Astrocyte (in vitro differentiated cells and primary cell): ENCODE results near the gene ACSBG1. TPM values are rescaled to one million over a fixed set of nuclear protein-coding genes. Genes with fewer than 3 reads are reported as not detected.

Experiments
- DNase-seq: peaks from one replicate; pipeline ENCODE4 v3.0.0-alpha.2; 2010; ENCODE audit warnings: low read depth
- FAIRE-seq: peaks from 2 replicates; lab custom pipeline; 2011; peaks lifted over from hg19 to GRCh38; lab: Jason Lieb, UNC
- H2AFZ ChIP-seq: 2 replicates; pipeline ENCODE4 v1.6.0; 2012; ENCODE audit warnings: low read depth, low read length, inconsistent platforms
- H3K27ac ChIP-seq: 2 replicates; pipeline ENCODE4 v1.5.1; 2011; ENCODE audit warnings: low read depth, low read length, inconsistent platforms
- H3K27me3 ChIP-seq: 2 replicates; pipeline ENCODE4 v1.6.0; 2011; ENCODE audit warnings: low read length, inconsistent platforms; ENCODE audit not compliant: insufficient read depth
- H3K36me3 ChIP-seq: 2 replicates; pipeline ENCODE4 v1.5.1; 2011; ENCODE audit warnings: low read length, inconsistent platforms; ENCODE audit not compliant: insufficient read depth
- H3K4me1 ChIP-seq: 2 replicates; pipeline ENCODE4 v1.5.1; 2011; ENCODE audit warnings: low read length, inconsistent platforms; ENCODE audit not compliant: insufficient read depth
- H3K4me2 ChIP-seq: 2 replicates; pipeline ENCODE4 v1.6.0; 2012; ENCODE audit warnings: low read length, inconsistent platforms
- H3K4me3 ChIP-seq: 2 replicates; pipeline ENCODE4 v1.5.1; 2011; ENCODE audit warnings: low read depth, mild to moderate bottlenecking, low read length, inconsistent platforms; ENCODE audit not compliant: insufficient read depth
- H3K79me2 ChIP-seq: 2 replicates; pipeline ENCODE4 v1.6.0; 2012; ENCODE audit warnings: mild to moderate bottlenecking, low read length, inconsistent platforms; ENCODE audit not compliant: insufficient read depth
- H3K9ac ChIP-seq: 2 replicates; pipeline ENCODE4 v1.6.0; 2012; ENCODE audit warnings: mild to moderate bottlenecking, low read length, inconsistent platforms
- H3K9me3 ChIP-seq: 2 replicates; pipeline ENCODE4 v1.5.1; 2012; ENCODE audit warnings: low read depth, mild to moderate bottlenecking, low read length, inconsistent platforms; ENCODE audit not compliant: insufficient read depth
- H4K20me1 ChIP-seq: 2 replicates; pipeline ENCODE4 v1.6.0; 2012; ENCODE audit warnings: low read length, inconsistent platforms; ENCODE audit not compliant: insufficient read depth
- H3K27ac Mint-ChIP-seq: one replicate; pipeline ENCODE4 v1.8.0; 2021; ENCODE audit warnings: mild to moderate bottlenecking, mixed read lengths; ENCODE audit not compliant: unreplicated experiment
- H3K27me3 Mint-ChIP-seq: one replicate; pipeline ENCODE4 v1.8.0; 2021; ENCODE audit warnings: low read depth, mixed read lengths; ENCODE audit not compliant: unreplicated experiment
- H3K36me3 Mint-ChIP-seq: one replicate; pipeline ENCODE4 v1.8.0; 2021; ENCODE audit warnings: low read depth, mixed read lengths; ENCODE audit not compliant: unreplicated experiment
- H3K4me1 Mint-ChIP-seq: one replicate; pipeline ENCODE4 v1.8.0; 2021; ENCODE audit warnings: low read depth, mixed read lengths; ENCODE audit not compliant: unreplicated experiment
- H3K4me3 Mint-ChIP-seq: one replicate; pipeline ENCODE4 v1.8.0; 2021; ENCODE audit warnings: mild to moderate bottlenecking, moderate library complexity, mixed read lengths; ENCODE audit not compliant: unreplicated experiment
- H3K9me3 Mint-ChIP-seq: one replicate; pipeline ENCODE4 v1.8.0; 2021; ENCODE audit warnings: mild to moderate bottlenecking, mixed read lengths; ENCODE audit not compliant: unreplicated experiment
- EZH2 ChIP-seq: IDR thresholded peaks from 2 replicates; pipeline ENCODE4 v1.6.1; 2012; ENCODE audit warnings: mild to moderate bottlenecking, low read length, inconsistent platforms; ENCODE audit not compliant: insufficient read depth
- total RNA-seq: library from RNA; stranded (reverse); gene quantifications from 2 replicates; pipeline ENCODE4 v1.2.1, GENCODE V29; 2021
- TF ChIP-seq, protein P1 (sequence below): IDR thresholded peaks from 2 replicates; pipeline ENCODE4 v1.5.1; 2011; ENCODE audit warnings: low read depth, mild to moderate bottlenecking, inconsistent platforms, low read length, moderate library complexity; ENCODE audit not compliant: insufficient read depth

The ACSBG1 gene
- total RNA-seq, 1 donor from 2014 or later: not detected

GRCh38 chr15:78179906-78180305 is 54.5 kb downstream of the ACSBG1 start:
- H3K27ac Mint-ChIP-seq: no peak overlapping the region
- Histone ChIP-seq H3K9me3 (no peaks in the 10 kb centered on the region), H3K27me3 (no peaks in the 10 kb centered on the region), H3K4me3 (no peak overlapping the region), H3K27ac (no peak overlapping the region), H3K4me1 (no peaks in the 10 kb centered on the region), H3K4me2 (no peak overlapping the region), H3K79me2 (no peaks in the 10 kb centered on the region), H3K9ac (no peak overlapping the region), H4K20me1 (no peaks in the 10 kb centered on the region), H2AFZ (no peak overlapping the region), H3K36me3 (no peaks in the 10 kb centered on the region)
- no peaks in the 10 kb centered on the region for H3K4me1 Mint-ChIP-seq
- no peaks in the 10 kb centered on the region for H3K9me3 Mint-ChIP-seq
- DNase-seq (no peak), FAIRE-seq (no peak)
- peaks cover 7% of the 10 kb centered on the region for H3K27me3 Mint-ChIP-seq
- no peaks in the 10 kb centered on the region for H3K36me3 Mint-ChIP-seq
- H3K4me3 Mint-ChIP-seq: no peak overlapping the region
- no peak for TF ChIP-seq EZH2
- TF ChIP-seq, protein P1, sequence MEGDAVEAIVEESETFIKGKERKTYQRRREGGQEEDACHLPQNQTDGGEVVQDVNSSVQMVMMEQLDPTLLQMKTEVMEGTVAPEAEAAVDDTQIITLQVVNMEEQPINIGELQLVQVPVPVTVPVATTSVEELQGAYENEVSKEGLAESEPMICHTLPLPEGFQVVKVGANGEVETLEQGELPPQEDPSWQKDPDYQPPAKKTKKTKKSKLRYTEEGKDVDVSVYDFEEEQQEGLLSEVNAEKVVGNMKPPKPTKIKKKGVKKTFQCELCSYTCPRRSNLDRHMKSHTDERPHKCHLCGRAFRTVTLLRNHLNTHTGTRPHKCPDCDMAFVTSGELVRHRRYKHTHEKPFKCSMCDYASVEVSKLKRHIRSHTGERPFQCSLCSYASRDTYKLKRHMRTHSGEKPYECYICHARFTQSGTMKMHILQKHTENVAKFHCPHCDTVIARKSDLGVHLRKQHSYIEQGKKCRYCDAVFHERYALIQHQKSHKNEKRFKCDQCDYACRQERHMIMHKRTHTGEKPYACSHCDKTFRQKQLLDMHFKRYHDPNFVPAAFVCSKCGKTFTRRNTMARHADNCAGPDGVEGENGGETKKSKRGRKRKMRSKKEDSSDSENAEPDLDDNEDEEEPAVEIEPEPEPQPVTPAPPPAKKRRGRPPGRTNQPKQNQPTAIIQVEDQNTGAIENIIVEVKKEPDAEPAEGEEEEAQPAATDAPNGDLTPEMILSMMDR: no peak

- no peak for TF ChIP-seq EZH2
- TF ChIP-seq, protein P1: no peak
- peaks cover 7% of the 10 kb centered on the region for H3K27me3 Mint-ChIP-seq
- H2AFZ ChIP-seq: no peak overlapping the region
- DNase-seq (no peak), FAIRE-seq (no peak)
- H3K27ac Mint-ChIP-seq: no peak overlapping the region
- H3K4me3 Mint-ChIP-seq: no peak overlapping the region
- H3K36me3 ChIP-seq: no peaks in the 10 kb centered on the region
- no peaks in the 10 kb centered on the region for H3K9me3 ChIP-seq
- H3K27ac ChIP-seq: no peak overlapping the region
- no peaks in the 10 kb centered on the region for H3K9me3 Mint-ChIP-seq
- no peak overlapping the region for H3K4me2 ChIP-seq
- no peaks in the 10 kb centered on the region for H4K20me1 ChIP-seq
- H3K36me3 Mint-ChIP-seq: no peaks in the 10 kb centered on the region
- no peaks in the 10 kb centered on the region for H3K4me1 ChIP-seq
- no peaks in the 10 kb centered on the region for H3K79me2 ChIP-seq
- H3K4me1 Mint-ChIP-seq: no peaks in the 10 kb centered on the region
- H3K27me3 ChIP-seq: no peaks in the 10 kb centered on the region
- H3K4me3 ChIP-seq: no peak overlapping the region
- no peak overlapping the region for H3K9ac ChIP-seq
These were observed 55.0 kb downstream of the ACSBG1 start for GRCh38 chr15:78179286-78179840.

- FAIRE-seq (no peak), DNase-seq (no peak)
- Mint-ChIP-seq H3K27me3 (peaks cover 7% of the 10 kb centered on the region), H3K9me3 (no peaks in the 10 kb centered on the region), H3K36me3 (no peaks in the 10 kb centered on the region), H3K4me3 (no peak overlapping the region), H3K4me1 (no peaks in the 10 kb centered on the region), H3K27ac (no peak overlapping the region)
- Histone ChIP-seq H4K20me1 (no peaks in the 10 kb centered on the region), H3K4me3 (no peak overlapping the region), H3K4me1 (no peaks in the 10 kb centered on the region), H3K4me2 (no peak overlapping the region), H3K36me3 (no peaks in the 10 kb centered on the region), H3K27me3 (no peaks in the 10 kb centered on the region), H2AFZ (no peak overlapping the region), H3K79me2 (no peaks in the 10 kb centered on the region), H3K9ac (no peak overlapping the region), H3K27ac (no peak overlapping the region), H3K9me3 (no peaks in the 10 kb centered on the region)
- TF ChIP-seq, protein P1: no peak
- TF ChIP-seq EZH2: no peak
These were observed 56.3 kb downstream of the ACSBG1 start for GRCh38 chr15:78178064-78178463.
